GM18867 (cell line): ENCODE data around the gene SWAP70.

Source experiments
- ATAC-seq: cut with Tn5 transposase; IDR thresholded peaks from one replicate; pipeline ENCODE4 v1.9.1; 2021; ENCODE audit warnings: mild to moderate bottlenecking, moderate library complexity; ENCODE audit not compliant: unreplicated experiment

The SWAP70 gene

GRCh38 chr11:9772218-9772617 is 108.3 kb downstream of the SWAP70 start:
- no peak for ATAC-seq

DNA sequence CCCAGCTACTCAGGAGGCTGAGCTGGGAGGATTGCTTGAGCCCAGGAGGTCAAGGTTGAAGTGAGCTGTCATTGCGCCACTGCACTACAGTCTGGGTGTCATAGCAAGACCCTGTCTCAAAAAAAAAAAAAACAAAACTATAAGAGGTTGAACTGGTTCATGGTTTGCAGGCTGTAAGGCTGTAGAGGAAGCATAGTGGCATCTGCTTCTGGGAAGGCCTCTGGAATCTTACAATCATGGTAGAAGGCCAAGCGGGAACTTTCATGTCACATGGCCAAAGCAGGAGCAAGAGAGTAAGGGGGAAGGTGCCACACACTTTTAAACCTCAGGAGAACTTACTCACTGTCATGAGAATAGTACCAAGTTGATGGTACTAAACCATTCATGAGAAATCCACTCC is 109.6 kb downstream of the SWAP70 start:
- no peak for ATAC-seq

DNA sequence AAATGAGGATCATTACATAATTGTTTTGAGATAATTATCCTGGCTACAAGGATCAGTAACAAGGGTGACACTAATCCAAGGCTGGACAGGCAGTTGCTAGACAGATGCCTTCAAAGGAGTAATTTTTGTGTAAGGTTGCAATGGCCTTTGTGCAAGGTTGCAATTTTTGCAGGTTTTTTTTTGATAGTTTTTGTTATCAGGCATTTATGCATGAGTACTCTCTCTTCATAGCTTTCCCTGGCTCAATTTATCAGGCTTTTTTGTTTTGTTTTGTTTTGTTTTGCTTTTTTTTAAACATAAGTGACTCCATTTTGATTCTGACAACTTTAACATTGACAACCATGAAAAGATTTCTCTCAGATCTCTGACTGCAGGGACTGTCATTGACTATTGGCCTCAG is 110.2 kb downstream of the SWAP70 start:
- no peak for ATAC-seq

- ATAC-seq = no peak
These were observed 110.9 kb downstream of the SWAP70 start for GRCh38 chr11:9774591-9775397.

DNA sequence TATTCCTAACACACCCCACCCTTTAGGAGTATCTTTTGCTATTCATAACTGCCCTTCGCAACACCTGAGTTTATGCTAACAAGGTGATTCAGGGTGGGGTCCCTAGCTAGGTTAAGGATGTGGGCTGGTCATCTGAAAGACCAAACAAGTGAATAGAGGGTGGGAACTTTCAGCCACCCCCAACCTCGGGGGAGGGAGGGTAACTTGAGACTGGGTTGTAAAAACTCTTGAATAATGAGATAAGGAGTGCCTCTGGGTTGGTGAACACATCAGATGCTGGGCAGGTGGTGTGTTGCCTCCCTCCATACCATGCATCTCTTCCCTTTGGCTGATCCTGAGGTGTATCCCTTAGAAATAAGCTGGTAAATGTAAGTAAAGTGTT is 111.5 kb downstream of the SWAP70 start:
- no peak for ATAC-seq

- no peak for ATAC-seq
These were observed 112.3 kb downstream of the SWAP70 start for GRCh38 chr11:9776203-9776602.

GRCh38 chr11:9777066-9777465 is 113.2 kb downstream of the SWAP70 start:
- no peak for ATAC-seq

DNA sequence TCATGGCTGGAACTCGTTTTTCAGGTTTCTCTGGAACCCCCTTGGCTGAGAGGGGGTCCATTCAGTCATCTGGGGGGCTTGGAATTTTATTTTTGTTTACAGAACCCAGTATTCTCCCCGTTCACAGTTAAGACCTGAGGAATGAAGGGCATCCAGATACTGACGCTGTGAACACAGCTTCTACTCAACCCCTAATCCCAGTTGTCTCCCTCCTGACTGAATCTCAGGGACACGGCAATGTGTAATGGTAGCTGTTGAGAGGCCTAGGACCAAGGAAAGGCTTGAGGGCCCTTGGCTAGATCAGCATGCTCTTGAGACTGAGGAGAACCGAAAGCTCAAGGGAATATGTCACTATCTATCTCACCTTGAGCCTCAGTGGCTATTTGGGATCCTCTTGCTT is 113.6 kb downstream of the SWAP70 start:
- ATAC-seq = no peak

- no peak for ATAC-seq
These were observed 117.1 kb downstream of the SWAP70 start for GRCh38 chr11:9780929-9781328.

DNA sequence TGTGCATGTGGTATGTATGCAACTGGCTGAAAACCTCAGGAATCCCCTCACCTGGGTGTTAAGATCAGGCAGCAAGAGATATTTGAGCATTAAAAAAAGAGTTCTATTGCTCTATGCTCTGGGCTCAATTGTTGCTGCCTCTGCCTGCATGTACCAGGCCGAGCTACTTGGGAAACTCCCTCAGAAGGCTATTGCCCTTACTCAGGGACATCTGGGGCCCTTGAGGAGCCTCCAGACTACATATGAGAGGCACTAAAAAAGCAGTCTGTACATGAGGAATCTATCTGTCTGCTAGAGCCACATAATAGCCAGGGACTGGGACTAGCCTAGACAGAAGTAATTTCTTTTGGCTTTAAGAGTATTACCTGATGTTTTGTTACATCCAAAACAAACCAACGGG is 120.1 kb downstream of the SWAP70 start:
- no peak for ATAC-seq

DNA sequence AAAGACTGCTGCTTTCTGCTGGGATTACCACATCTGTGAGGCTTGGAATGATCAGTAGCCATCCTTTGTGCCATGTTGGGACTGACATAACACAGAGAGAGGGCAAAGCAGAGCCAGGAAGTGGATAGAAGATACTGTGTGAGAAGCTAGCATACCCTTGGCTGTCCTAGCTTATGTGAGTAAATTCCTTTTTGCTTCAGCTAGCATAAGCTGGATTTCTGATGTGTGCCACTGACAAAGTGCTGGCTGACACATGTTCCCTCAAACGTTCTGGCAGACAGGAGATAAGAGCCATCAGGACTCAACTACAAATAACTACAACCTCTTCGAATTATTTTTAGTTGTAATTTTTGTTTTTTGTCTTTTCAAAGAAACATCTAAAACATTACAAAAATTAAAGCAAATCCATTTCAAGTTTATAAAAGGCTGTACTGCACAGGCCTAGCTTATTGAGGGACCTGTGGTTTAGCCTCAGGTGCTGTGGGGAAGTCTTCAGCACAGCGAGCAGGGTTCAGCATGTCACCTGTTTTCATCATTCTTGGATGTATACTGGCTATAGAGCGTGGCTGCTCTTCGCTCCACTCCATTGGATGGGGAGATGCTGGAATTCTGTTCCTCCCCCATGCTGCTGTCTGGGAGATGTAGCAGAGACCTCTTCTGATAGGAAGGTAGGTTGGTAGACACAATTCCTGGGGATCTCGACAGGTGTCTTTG is 120.9 kb downstream of the SWAP70 start:
- no peak for ATAC-seq

GRCh38 chr11:9787260-9787659 is 123.4 kb downstream of the SWAP70 start:
- ATAC-seq = no peak

- no peak for ATAC-seq
These were observed 124.2 kb downstream of the SWAP70 start for GRCh38 chr11:9787981-9788521.

DNA sequence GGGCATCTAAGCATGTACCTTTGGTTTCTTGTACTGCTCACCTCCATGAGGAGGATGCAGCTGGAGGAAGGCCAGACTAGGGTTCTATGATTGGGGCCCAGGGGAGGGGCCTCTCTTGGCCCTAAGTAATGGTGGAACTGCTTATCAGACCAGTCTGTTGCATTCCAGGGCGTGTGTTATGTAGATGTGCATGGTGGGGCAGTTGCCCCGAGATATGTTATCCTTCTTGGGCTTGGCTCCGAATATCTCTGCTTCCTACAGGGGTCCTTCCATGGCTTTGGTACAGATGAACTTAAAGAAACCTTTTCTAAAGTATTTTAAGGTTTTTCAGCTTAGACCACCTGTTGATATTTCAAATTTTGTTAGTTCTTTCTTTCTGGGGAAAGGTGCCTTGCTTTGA is 126.0 kb downstream of the SWAP70 start:
- ATAC-seq = no peak

- ATAC-seq = no peak
These were observed 126.8 kb downstream of the SWAP70 start for GRCh38 chr11:9790703-9791102.

- ATAC-seq = no peak
These were observed 132.4 kb downstream of the SWAP70 start for GRCh38 chr11:9796266-9796665.

- ATAC-seq = no peak
These were observed 133.0 kb downstream of the SWAP70 start for GRCh38 chr11:9796854-9797253.

DNA sequence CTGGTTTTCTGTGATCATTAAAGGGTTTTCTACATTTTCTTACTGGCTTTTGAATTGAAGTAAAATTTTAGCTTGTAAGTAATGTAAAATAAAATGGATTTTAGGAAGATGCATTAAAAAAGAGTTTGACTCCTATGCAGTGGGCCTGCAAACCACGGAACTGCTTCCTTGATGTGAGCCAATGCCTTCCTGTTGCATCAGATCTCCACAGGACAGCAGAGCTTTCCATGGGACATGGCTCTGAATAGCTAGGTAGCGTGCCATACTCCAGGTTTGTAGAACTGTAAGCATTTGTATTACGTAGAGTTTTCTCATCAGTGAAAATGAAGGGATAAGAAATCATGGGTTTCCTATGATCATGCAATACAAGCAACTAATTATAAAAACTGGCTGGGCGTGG is 133.4 kb downstream of the SWAP70 start:
- ATAC-seq = no peak

- no peak for ATAC-seq
These were observed 136.0 kb downstream of the SWAP70 start for GRCh38 chr11:9799886-9800285.

DNA sequence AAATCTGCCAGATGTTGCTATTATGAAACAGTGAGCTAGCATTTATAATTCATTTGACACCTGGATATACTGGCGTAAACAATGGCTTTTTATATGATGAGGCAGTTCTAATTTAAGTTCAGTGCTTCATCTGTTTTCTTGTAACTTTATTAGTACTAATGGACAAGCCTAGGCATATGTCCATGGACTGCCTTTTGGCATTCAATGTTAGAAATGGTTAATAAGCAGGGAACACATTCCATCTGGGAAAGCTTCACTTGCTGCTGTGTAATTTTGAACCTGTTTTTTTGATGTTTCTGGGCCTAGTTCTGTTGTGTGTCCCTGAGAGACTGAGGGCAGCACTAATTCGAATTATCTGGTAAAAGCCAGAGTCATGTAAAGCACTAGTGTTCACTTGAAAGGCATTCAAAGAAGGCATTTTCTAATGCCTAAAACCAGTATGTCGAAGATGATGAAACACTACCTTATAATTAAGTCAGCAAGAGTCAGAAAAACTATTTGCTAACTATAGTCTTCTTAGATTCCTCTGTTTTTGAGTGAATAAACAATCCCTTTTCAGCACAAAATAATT is 138.5 kb downstream of the SWAP70 start:
- no peak for ATAC-seq
